ENCODE results near the gene ANK3.

Gene ANK3

DNA sequence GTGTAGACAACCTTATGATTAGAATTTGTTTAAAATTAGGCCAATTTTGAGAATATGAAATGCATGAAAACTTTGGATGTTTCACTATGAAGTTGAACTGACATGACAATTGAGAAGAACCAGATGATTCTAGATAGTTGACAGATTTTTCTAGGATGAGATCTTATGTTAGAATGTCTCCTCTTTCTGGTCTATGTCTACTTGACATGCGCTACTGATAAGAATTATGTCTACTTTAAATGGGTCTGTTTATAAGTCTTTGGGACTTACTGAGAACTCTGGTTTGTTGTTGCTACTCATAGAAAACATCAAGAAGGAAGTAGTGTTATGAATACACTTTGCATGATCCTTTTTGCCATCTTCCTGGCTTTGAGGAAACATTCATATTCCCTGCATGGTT, 255.1 kb downstream of the ANK3 start:
- DNase-seq: no peak

DNA sequence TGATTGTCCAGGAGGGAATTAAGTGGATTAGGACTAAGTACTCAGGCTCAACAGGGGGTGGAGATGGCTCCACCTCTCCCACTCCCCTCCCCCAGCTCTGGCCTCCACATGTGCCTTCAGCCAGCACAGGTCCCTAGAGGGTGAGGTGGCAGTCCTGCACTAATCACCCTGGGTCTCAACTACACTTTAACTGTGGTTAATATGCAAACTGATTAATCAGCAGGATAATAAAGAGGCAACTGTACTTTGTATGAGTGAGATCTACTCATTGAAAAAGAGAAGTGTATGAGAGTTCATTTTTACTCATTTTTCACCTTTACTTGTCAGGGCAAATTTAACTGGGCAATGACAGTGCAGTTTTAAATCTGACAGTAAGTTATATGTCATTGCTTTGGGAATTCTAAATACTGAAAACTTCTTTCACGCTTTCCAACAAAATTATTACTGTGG, 259.5 kb downstream of the ANK3 start:
- DNase-seq: no peak

DNA sequence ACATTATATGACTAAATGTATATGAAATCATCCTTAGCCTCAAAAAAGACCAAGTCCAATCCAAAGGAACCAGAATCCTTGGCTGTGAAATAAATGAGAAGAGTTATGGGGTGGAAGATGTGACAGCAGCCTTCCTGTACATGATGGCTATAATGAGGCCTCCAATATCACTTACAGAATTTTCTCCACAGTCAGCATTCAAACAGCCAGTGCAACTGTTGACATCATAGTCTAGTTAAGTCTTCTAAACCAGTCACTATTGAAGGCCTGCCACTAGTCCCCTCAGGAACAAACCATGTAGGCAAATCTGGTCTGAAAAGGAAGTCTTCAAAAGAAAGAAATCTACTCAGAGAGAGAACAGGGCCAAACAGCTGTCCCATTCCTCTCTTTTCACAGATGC, 263.8 kb downstream of the ANK3 start:
- DNase-seq: no peak

DNA sequence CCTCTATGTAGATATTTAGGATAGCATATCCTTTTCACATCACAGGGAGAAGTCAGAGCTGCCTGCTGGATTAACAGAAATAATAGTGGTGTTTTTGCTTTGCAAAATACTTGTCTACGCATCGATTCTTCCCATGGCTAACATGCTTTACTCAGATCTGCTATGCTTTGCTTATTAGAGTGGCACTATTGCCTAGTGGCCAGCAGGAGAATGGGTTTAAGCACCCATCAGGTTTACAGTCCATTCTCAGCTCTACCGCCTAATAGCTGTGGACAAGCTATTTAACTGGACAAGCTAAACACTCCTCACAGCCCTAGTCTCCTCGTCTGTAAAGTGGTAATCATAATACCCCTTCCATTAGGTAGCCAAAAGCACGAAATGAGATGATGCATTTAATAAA, 265.1 kb downstream of the ANK3 start:
- no peak for DNase-seq

DNA sequence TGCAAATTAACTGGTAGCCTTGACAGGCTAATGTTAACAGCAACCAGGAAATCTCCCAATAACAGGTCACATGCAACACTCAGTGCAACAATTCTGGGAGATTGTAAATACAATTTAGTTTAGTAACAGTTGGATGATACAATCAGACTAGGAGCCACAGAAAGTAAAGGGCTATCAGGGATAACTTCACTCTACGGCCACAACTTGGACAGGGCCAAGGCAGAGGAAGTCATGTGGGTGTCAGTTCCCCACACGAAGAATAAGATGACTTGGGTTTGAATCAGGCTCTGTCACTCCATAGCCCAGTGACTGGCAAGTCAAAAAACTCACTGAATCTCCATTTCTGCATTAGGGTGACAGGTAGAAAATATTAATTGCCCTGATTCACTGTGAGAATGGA, 266.0 kb downstream of the ANK3 start:
- DNase-seq: no peak

DNA sequence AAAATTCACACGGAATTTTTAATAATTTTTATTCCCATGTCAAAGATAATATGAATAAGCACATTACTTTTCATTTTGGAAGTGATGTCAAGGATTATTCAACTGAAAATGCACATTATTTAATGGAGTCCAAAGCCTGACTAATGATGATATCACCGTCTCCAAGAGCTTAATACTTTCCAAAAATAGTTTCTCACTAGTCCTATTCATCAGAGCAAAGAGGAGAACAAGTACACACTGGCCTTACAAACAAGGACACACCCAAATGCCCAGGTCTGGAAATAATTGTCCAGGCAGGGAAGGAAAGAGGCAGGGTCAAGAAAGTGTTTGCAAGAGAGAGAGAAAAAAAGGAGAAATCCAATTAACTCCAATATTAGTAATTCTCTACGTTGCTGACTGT, 266.5 kb downstream of the ANK3 start:
- DNase-seq: no peak

DNA sequence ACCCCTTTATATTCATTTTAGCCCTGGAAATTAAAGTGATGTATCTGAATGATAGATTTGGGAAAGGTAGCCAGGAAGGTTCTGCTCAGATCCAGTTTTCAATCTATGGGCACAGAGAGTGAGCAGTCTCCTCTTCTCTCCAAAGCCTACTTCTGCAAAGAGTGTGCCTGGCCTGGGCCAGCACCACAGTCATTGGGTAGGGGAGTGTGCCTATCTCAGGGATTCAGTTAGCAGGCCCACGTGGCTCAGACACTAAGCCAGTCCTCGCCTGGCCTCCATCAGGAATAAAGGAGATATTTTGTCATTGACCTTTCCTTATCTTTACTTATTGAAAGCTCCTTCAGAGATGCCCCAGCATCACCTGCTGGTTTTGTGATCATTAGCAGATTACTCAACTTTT, 267.5 kb downstream of the ANK3 start:
- DNase-seq: no peak

DNA sequence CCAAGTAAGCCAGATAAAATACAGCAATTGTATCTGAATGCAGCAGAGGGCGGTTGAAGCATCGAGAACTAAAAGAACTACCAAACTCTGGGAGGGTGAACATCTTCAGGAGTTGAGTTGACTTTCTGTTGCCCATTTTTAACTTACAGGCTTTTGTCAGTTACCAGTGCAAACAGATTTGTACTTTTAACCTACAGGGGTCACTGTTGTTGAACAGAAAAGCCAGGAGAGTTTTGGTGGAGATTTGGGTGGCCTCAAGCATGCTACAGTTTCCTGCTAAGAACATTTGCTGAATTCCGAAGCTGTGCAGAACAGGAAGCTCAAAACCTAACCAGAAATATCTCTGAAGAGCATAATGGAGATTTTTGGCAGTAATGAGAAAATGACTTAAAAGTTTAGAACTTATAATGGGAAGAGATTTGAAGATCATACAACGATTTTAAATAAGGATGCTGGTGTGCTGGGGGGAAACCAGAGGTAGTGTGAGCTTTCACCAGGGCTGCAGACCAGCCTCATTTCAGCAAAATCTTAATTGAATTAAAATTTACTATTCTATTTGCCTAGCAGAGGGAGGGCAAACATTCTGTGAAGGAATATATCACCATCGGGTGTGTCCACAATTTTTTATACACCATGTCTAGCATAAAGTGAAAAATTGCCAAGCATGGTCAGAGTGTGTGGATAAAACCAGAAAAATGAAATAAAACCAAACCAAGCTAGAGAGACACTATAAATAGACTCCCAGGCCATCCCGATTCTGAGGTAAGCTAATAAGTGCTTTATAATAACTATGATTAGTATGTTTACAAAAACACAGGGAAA, 274.7 kb downstream of the ANK3 start:
- DNase-seq: no peak

DNA sequence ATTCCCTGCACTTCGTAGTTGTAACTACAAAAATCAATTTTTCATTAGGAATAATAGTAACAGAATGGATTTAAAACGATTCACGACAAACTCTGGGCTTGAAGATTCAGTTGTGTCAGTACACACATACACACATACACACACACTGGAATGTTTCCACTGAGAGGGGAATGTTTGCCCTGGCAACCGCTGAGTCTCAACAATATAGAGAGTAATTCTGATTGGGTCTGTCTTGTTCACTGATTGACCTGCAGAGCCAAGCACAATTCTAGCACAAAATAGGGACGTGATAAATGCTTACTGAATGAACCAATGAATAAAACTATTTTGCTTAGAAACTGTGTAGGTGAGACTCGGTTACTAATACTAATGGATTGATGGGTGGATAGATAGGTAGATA, 278.9 kb downstream of the ANK3 start:
- DNase-seq: no peak

DNA sequence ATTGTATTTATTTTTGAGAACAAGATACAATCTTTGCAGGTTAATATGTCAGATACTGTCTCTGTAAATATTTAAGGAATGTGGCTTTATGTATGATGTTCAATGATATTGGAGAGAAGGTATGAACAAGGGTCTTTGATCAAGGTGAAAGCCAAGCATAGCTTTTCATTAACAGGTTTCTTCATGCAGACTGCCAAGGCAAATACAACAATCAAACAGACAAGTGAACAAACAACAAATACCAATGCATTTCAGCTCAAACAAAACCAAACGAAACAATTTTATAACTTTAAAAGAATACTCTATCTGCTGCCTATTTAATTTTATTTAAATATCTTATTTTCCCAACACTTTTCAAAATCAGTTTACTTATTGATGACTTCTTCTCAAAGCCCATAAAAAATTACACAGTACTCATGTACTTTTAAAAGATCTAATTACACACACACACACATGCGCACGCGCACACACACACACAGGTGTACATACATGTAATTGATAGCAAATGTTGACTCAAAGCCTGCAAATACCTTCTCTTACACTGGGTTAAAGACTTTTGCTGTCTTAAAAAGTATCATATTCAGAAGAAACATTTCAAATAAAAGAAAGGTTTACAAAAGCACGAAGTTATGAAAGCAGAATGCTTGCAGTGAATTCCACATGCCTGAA, 282.2 kb downstream of the ANK3 start:
- no peak for DNase-seq

DNA sequence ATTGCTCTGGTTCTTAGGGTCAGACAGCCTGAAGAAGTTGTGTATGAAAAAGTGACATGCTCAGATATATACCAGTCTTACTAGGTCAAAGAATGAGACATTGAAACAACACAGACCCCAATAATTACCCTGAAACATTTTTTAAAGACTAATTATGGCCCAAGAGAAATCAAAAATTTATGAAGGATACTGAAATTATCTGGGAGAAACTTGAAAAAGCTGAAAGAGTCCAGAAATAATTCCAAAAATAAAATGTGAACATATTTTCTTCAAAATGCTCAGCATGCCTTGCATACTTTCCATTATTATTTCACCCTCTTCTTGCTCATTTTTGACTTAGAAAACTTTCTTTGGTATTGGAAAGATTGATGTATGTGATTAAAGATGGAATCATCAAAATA, 284.4 kb downstream of the ANK3 start:
- DNase-seq: no peak

DNA sequence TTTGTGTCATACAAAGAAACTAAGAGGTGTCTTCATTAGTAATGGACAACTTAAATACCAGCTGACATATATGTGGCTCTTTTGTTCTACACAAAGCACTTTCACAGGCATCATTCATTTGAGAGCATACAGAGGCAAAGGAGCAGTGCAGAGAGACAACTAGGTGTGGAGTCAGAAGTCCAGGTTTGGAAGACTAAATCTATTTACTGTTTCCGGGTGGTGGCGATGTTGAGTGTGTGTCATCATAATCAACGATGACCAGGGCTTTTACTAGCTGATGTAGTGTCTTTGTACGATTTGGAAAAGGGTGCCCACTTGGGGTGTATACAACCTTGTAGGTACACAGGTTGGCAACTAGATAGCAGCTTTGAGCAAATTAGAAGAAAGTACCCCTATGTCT, 287.9 kb downstream of the ANK3 start:
- DNase-seq: no peak

DNA sequence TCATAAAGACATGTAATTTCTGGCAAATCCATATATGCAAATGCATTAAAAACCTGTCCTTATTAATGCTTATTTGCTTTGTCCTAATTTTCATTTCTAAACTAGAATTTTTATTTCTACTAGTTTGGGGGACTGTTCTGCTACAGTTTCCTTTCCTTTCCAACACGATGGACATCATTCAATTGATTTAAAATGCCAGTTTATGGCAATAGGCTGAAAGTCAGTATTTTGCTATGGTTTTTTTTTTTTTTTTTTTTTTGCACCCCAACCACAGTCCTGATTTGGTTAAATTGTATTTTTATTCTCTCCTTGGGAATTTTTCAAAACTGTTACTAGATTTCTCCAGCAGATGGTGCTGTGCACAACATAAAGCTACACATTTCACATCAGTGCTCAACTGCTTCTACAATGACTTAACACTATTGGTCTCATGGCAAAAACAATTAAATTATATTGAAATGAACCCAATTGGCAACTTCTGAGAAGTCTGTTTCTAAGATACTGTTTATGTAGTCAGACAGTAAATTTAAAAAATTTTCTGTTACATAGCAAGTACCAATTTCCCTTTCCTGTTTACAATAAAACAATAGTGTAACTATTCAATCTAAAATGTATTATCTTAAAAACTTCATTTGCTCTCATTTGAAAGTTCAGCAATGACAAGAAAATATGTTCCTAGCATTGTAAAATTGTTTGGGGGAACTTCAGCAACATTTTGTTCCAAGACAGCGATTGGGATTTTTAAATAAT, 289.5 kb downstream of the ANK3 start:
- DNase-seq: no peak

DNA sequence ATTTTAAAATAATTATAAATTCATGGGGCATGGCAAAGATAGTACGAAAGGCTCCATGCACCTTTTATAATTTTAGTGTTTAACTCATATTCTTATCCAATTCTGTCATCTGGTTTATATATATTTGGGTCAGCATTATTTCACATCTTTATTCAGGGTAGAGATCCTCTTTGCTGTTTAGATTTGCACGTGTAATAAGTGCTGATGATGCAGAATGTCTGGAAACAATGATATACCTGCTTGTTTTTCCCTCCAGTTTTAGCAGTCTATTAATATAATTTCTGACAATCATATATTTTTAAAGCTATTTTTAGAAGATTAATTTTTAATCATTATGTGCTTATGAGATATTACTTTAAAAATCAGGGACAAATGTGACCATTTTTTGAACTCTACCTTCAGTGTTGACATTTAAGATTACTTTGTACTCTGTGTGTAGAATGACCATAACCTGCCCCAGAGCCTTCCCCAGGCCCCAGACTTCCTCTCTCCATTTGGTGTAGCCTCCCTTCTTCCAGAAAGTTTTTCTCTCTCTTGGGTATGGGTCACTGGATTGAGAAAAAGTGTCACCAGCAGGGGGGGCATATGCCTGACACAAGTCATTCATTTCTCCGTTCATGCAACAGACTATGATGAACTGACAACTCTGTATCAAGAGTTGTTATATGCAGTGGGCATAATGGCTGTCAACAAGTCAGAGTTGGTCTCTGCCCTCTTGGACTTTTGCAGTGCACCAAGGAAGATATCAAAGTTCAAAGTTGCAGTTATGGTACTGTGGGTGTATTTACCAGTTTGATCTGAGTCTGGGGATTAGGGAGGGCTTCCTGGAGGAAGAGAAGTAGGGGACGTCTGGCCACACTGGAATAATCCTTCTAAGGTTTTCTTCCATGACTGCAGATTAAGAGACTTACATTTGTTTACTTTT, 290.7 kb downstream of the ANK3 start:
- DNase-seq: no peak

DNA sequence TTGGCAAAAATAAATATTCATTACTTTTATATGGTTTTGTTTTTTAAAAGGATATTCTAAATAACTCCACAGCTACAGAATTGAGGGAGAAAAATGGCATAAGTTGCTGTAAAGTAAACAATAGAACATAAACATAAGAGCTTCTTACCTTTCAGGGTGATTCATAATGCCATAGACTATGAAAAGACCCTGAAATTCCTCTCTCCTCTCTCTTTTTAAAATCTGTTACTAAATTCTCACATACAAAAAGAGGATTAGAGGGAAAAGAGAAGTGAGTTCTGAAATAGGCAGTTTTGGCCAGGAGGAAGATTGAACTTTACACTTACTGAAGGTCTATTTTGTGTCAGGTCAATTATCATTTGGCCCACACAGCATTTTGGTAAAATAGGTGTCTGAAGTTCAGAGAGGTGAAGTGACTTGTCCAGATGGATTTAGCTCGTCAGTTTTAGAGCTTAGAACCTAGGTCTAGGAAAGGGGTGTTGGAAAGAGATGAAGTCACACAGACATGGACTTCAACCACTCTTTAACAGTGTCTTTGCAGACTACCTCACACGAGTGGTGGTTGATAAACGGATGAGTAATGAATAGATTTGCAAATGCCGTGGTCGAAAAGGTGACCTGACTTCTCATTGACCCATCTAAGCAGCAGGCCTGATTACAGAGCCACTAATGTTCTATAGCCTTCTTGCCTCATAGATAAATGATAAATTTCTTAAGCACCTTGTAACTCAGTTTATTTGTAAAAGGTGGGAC, 292.7 kb downstream of the ANK3 start:
- DNase-seq: no peak

DNA sequence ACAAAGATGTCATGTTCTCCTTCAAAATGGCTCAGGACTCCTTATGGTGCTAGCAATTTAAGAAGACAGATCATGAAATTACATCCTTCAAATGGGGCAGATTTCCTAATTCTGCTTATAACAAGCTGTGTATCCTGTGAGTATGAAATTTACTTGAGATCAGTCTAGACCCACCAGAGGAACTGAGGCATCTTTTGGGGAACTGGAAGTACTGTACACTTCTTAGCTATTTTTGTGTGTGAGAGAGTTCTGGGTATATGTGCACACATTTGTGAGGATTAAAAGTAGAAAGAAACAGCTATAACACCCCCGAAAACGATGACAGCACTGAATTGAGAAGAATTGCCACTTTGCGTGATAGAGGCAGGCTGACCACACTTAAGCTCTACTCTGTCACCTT, 296.4 kb downstream of the ANK3 start:
- no peak for DNase-seq

DNA sequence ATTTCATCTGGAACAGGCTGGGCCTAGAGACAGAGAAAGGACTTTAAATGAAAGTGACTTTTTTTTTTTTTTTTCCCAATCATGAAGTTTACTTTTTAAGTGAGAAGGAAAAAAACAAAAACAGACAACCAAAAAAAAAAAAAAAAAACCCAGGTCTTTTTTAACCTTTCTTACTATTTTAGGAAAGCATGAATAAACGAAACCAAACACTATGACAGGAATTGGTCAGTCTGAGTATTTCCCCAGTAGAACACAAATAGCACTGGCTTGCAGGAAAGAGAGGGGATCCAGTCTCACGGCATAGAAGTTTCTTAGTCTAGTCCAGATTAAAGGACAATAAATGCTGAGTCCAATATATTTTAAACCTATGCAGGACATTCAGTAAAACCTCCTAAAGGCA, 302.8 kb downstream of the ANK3 start:
- no peak for DNase-seq

DNA sequence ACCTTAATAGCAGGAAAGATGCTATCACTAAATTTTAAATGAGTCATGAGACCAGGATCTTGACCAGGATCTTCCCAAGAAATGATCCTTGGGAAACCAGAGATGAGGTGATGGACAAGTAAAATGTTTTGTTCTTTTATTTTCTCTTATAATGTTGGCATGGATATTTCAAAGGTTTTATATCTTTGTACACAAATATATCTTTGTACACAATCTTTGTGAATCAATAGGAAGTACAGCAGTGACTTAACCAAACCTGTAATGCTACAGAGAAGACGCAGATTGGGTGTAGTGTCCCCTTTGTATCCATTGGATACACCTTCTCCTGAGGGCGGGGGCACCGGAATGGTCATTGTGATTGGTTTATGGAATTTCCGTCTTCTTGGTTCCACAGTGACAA, 303.3 kb downstream of the ANK3 start:
- DNase-seq: no peak

DNA sequence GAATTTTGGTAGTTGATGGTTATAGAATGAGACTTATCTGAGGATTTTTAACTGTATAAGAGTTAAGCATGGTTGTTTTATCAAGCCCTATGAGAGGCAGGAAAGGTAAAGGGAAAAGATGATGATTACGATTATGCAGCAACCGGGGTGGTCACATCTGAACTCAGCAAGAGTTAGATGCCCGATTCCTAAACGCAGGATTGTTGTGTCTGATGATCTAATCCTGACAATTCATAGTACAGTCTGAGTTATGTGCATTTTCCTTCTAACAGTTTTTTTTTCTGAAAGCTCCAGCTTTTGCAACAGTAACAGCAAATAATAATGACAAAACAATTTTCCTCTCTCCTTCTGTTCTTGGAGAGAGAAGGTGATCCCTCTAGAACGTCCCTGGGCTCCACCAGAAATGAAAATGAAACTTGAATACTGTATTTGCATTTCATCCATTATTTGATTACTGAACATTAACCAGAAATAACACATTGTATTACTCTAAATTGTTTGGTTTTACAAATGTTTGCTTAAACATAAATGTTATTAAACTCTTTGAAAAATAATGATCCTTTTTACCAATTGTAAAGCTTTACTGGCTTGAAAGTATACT, 306.8 kb downstream of the ANK3 start:
- no peak for DNase-seq

DNA sequence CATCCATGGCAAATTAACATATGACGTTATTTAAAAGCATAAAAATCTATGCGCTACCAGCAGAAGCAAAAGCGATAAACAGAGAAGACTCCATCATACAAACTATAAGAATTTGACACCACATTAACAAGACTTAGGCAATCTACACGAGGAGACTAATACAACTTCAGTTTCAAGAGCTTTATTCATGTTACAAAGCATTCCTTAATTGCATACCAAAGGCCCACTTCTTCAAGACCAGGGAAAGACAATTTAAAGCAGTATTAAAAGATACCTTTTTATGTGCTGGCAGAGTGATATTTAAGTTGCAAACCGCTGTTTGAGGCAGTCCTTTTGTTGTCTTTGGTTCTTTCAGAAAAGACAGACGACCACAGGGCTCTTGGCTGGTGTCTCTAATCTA, 307.3 kb downstream of the ANK3 start:
- no peak for DNase-seq

DNA sequence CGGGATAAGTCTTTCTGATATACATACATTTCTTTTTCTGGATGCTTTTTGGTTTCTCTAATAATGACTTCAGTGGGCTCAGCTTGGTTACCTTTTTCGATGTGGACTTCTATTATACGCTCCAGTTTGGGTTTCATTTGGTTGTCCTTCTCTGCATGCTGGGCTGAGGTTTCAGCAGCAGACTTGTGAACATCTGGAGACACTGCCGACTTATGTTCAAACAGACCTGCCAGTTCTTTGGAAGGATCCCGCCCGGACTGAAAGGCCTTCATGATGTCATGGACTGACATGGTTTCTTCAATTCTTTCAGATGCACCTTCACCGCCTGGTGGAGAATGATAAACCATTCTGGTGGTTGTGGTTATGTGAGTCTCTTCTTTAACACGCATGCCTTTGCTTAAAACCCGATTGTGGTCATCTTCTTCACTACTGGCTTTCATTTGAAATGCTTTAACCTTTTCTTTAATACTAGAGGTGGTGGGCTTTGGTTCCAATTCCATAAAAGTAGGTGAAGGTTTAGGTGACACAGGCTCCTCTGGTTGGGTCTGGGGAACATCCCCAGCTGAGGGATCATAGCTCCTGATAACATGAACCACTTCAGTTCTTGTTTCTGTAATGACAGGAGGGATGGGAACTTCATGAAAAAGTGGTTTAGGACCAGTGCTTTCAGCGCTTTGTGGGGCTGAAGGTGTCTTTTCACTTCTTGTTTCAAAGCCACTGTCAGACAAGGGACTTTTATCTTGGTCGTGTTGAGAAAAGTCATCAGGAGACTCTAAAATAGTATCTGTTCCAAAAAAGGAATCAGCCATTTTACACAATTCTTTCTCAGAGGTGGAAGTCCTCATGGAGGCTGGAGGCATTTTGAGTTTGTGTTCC, 315.7 kb downstream of the ANK3 start:
- no peak for DNase-seq
